ENCODE data around the gene AAGAB. TPM values are rescaled to one million over a fixed set of nuclear protein-coding genes. Genes with fewer than 3 reads are reported as not detected.
"Not testable (repeated sequence)": the region's sequence is repeated elsewhere in the genome, so short reads cannot be mapped to it uniquely, and the experiment has no call there.

AAGAB gene
- total and polyA plus RNA-seq, 7 experiments from 2014 or later = 19.5 to 47.8 (median 25.7) TPM

DNA sequence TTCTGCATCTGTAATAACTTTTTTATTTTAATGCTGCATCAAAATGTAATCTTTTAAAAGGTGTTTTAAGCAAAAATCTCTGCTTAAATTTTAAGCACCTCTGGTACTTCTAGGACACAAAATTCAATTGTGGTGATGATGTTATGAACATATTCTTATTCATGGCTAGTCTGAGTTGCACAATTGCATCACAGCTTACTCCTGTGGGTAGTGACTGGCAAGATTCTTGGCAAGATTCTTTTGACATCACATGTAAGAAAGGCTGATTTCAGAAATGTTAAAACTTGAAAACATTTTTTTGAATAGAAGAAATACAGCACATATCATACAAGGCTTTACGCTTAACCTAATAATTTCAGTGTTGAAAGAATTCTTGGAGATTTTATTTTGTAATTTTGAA, 35.9 kb upstream of the AAGAB start:
- ChIA-PET CTCF (interaction anchor here (1.0 kb wide), 1 partner anchor 343 kb away, joined by 3 read pairs; no protein-coding TSS in a partner anchor), POLR2A (no interaction called here)
- Histone ChIP-seq H3K27ac (ENCODE audit: low read depth, low read length) (no peak overlapping the region), H3K9me3 (ENCODE audit: control insufficient read depth in 2 of 3, low read length in 3 of 3) (no peaks in the 10 kb centered on the region), H3K4me1 (ENCODE audit: control insufficient read depth in 2 of 2, insufficient read depth in 2 of 2, low read length in 2 of 2) (no peaks in the 10 kb centered on the region), H3K27me3 (ENCODE audit: control insufficient read depth in 2 of 2, insufficient read depth in 2 of 2, low read length in 2 of 2) (no peaks in the 10 kb centered on the region), H3K4me3 (ENCODE audit: low read length) (no peak overlapping the region), H3K36me3 (ENCODE audit: control insufficient read depth in 2 of 3, insufficient read depth in 3 of 3, low read length in 3 of 3) (no peaks in the 10 kb centered on the region)
- no peak for ATAC-seq
- Mint-ChIP-seq H3K27ac (no peak overlapping the region), H3K4me1 (no peaks in the 10 kb centered on the region), H3K9me3 (peaks cover 0 to 3% (median 0%) of the 10 kb centered on the region in 11 donors), H3K27me3 (peaks cover 0 to 5% (median 3%) of the 10 kb centered on the region in 5 donors), H3K36me3 (peaks cover 0 to 3% (median 0%) of the 10 kb centered on the region in 5 donors), H3K4me3 (no peak overlapping the region)
- DNase-seq = no peak
- intact Hi-C loops (cut with micrococcal nuclease) = no loop called here

DNA sequence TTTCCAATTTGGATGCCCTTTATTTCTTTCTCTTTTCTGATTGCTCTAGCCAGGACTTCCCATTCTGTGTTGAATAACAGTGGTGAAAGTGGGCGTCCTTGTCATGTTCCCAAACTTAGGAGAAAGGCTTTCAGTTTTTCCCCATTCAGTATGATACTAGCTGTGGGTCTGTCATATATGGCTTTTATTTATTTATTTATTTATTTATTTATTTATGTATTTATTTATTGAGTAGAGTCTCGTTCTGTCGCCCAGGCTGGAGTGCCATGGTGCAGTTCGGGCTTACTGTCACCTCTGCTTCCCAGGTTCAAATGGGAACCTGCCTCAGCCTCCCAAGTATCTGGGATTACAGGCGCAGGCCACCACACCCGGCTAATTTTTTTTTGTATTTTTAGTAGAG, 31.9 kb upstream of the AAGAB start:
- H3K36me3 ChIP-seq (ENCODE audit: control insufficient read depth in 2 of 3, insufficient read depth in 3 of 3, low read length in 3 of 3); H3K27me3 ChIP-seq (ENCODE audit: control insufficient read depth in 2 of 2, insufficient read depth in 2 of 2, low read length in 2 of 2); POLR2A ChIA-PET; H3K4me1 ChIP-seq (ENCODE audit: control insufficient read depth in 2 of 2, insufficient read depth in 2 of 2, low read length in 2 of 2); H3K4me3 ChIP-seq (ENCODE audit: low read length); H3K27ac Mint-ChIP-seq; H3K4me1 Mint-ChIP-seq; DNase-seq; H3K27ac ChIP-seq (ENCODE audit: low read depth, low read length); H3K4me3 Mint-ChIP-seq; intact Hi-C loops (cut with micrococcal nuclease); ATAC-seq; H3K36me3 Mint-ChIP-seq; H3K9me3 Mint-ChIP-seq; H3K9me3 ChIP-seq (ENCODE audit: control insufficient read depth in 2 of 3, low read length in 3 of 3); CTCF ChIA-PET: not testable (repeated sequence)
- H3K27me3 Mint-ChIP-seq = peaks cover 0 to 22% (median 0%) of the 10 kb centered on the region in 5 donors

GRCh38 chr15:67285625-67286024, 31.2 kb upstream of the AAGAB start:
- intact Hi-C loops (cut with micrococcal nuclease); H3K27ac Mint-ChIP-seq; H3K27me3 ChIP-seq (ENCODE audit: control insufficient read depth in 2 of 2, insufficient read depth in 2 of 2, low read length in 2 of 2); H3K4me1 Mint-ChIP-seq; CTCF ChIA-PET; DNase-seq; H3K9me3 ChIP-seq (ENCODE audit: control insufficient read depth in 2 of 3, low read length in 3 of 3); H3K27ac ChIP-seq (ENCODE audit: low read depth, low read length); H3K4me3 ChIP-seq (ENCODE audit: low read length); H3K4me3 Mint-ChIP-seq; H3K36me3 Mint-ChIP-seq; H3K36me3 ChIP-seq (ENCODE audit: control insufficient read depth in 2 of 3, insufficient read depth in 3 of 3, low read length in 3 of 3); POLR2A ChIA-PET; H3K9me3 Mint-ChIP-seq; ATAC-seq; H3K4me1 ChIP-seq (ENCODE audit: control insufficient read depth in 2 of 2, insufficient read depth in 2 of 2, low read length in 2 of 2): not testable (repeated sequence)
- H3K27me3 Mint-ChIP-seq = peaks cover 0 to 24% (median 0%) of the 10 kb centered on the region in 5 donors

GRCh38 chr15:67281714-67282113, 27.3 kb upstream of the AAGAB start:
- CTCF ChIA-PET = interaction anchor here (0.7 to 0.9 kb wide), 2 partner anchors 13 to 23 kb away, joined by 3 read pairs; no protein-coding TSS in a partner anchor
- peaks cover 0 to 39% (median 0%) of the 10 kb centered on the region in 5 donors for H3K27me3 Mint-ChIP-seq
- H3K36me3 Mint-ChIP-seq = peaks cover 0 to 5% (median 0%) of the 10 kb centered on the region in 5 donors
- no peak for DNase-seq
- ATAC-seq = no peak
- Histone ChIP-seq H3K27me3 (ENCODE audit: control insufficient read depth in 2 of 2, insufficient read depth in 2 of 2, low read length in 2 of 2) (no peaks in the 10 kb centered on the region), H3K9me3 (ENCODE audit: control insufficient read depth in 2 of 3, low read length in 3 of 3) (no peaks in the 10 kb centered on the region), H3K4me3 (ENCODE audit: low read length) (no peak overlapping the region), H3K4me1 (ENCODE audit: control insufficient read depth in 2 of 2, insufficient read depth in 2 of 2, low read length in 2 of 2) (no peaks in the 10 kb centered on the region), H3K36me3 (ENCODE audit: control insufficient read depth in 2 of 3, insufficient read depth in 3 of 3, low read length in 3 of 3) (no peaks in the 10 kb centered on the region), H3K27ac (ENCODE audit: low read depth, low read length) (no peak overlapping the region)
- POLR2A ChIA-PET = no interaction called here
- H3K4me1 Mint-ChIP-seq = no peaks in the 10 kb centered on the region
- no peak overlapping the region for H3K27ac Mint-ChIP-seq
- H3K9me3 Mint-ChIP-seq = peaks cover 0 to 5% (median 0%) of the 10 kb centered on the region in 11 donors
- no peak overlapping the region for H3K4me3 Mint-ChIP-seq
- intact Hi-C loops (cut with micrococcal nuclease) = no loop called here

- ATAC-seq (no peak), DNase-seq (no peak)
- CTCF ChIA-PET = interaction anchor here (0.7 kb wide), 1 partner anchor 556 kb away, joined by 3 read pairs; no protein-coding TSS in a partner anchor
- no peak overlapping the region for H3K27ac Mint-ChIP-seq
- POLR2A ChIA-PET = no interaction called here
- peaks cover 0 to 1% (median 0%) of the 10 kb centered on the region in 5 donors for H3K36me3 Mint-ChIP-seq
- H3K4me3 ChIP-seq (ENCODE audit: low read length) = no peak overlapping the region
- peaks cover 0 to 3% (median 0%) of the 10 kb centered on the region in 11 donors for H3K9me3 Mint-ChIP-seq
- H3K36me3 ChIP-seq (ENCODE audit: control insufficient read depth in 2 of 3, insufficient read depth in 3 of 3, low read length in 3 of 3) = no peaks in the 10 kb centered on the region
- intact Hi-C loops (cut with micrococcal nuclease) = no loop called here
- H3K4me1 Mint-ChIP-seq = no peaks in the 10 kb centered on the region
- no peak overlapping the region for H3K4me3 Mint-ChIP-seq
- no peak overlapping the region for H3K27ac ChIP-seq (ENCODE audit: low read depth, low read length)
- H3K27me3 Mint-ChIP-seq = peaks cover 0 to 40% (median 0%) of the 10 kb centered on the region in 5 donors
- H3K27me3 ChIP-seq (ENCODE audit: control insufficient read depth in 2 of 2, insufficient read depth in 2 of 2, low read length in 2 of 2) = no peaks in the 10 kb centered on the region
- H3K4me1 ChIP-seq (ENCODE audit: control insufficient read depth in 2 of 2, insufficient read depth in 2 of 2, low read length in 2 of 2) = no peaks in the 10 kb centered on the region
- no peaks in the 10 kb centered on the region for H3K9me3 ChIP-seq (ENCODE audit: control insufficient read depth in 2 of 3, low read length in 3 of 3)
Measured at GRCh38 chr15:67280217-67280616, 25.8 kb upstream of the AAGAB start.

DNA sequence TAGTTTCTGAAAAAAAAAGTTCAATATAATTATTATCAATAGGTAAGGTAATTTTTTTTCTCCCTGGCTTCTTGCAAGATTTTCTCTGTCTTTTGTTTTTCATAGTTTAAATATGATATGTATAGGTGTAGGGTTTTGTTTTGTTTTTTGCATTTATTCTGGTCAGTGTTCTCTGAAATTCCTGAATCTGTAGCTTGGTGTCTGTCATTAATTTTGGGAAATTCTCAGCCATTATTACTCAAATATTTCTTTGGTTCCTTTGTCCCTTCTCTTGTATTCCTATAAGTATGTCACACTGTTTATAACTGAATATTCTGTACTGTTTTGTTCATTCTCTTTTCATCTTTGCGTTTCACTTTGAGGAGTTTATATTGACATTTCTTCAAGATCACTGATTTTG, 22.2 kb upstream of the AAGAB start:
- Mint-ChIP-seq H3K36me3 (peaks cover 5 to 20% (median 10%) of the 10 kb centered on the region in 5 donors), H3K27ac (no peak overlapping the region), H3K4me3 (no peak overlapping the region), H3K9me3 (peaks cover 0 to 26% (median 11%) of the 10 kb centered on the region in 11 donors), H3K4me1 (no peaks in the 10 kb centered on the region), H3K27me3 (peaks cover 0 to 38% (median 0%) of the 10 kb centered on the region in 5 donors)
- DNase-seq = no peak
- no peak for ATAC-seq
- no peak overlapping the region for H3K27ac ChIP-seq (ENCODE audit: low read depth, low read length)
- no peak overlapping the region for H3K4me3 ChIP-seq (ENCODE audit: low read length)
- H3K9me3 ChIP-seq (ENCODE audit: control insufficient read depth in 2 of 3, low read length in 3 of 3) = peaks cover 0 to 16% (median 0%) of the 10 kb centered on the region in 3 experiments
- CTCF ChIA-PET = no interaction called here
- no peaks in the 10 kb centered on the region for H3K36me3 ChIP-seq (ENCODE audit: control insufficient read depth in 2 of 3, insufficient read depth in 3 of 3, low read length in 3 of 3)
- POLR2A ChIA-PET = no interaction called here
- no peaks in the 10 kb centered on the region for H3K27me3 ChIP-seq (ENCODE audit: control insufficient read depth in 2 of 2, insufficient read depth in 2 of 2, low read length in 2 of 2)
- H3K4me1 ChIP-seq (ENCODE audit: control insufficient read depth in 2 of 2, insufficient read depth in 2 of 2, low read length in 2 of 2) = no peaks in the 10 kb centered on the region
- intact Hi-C loops (cut with micrococcal nuclease) = no loop called here

DNA sequence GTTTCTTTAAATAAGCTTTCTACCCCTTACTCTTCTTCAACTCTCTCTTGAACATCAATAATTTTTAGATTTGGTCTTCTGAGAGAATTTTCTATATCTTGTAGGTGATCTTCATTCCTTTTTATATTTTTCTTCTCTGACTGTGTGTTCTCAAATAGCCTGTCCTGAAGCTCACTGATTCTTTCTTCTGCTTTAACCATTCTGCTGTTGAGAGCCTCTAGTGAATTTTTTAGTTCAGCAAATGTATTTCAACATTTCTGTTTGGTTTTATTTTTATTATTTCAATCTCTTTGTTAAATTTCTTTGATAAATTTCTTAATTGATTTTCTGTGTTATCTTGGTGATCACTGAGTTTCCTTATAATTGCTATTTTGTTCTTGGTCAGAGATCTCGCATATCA, 19.8 kb upstream of the AAGAB start:
- H3K27ac ChIP-seq (ENCODE audit: low read depth, low read length) = no peak overlapping the region
- POLR2A ChIA-PET = no interaction called here
- Mint-ChIP-seq H3K27ac (no peak overlapping the region), H3K4me1 (no peaks in the 10 kb centered on the region), H3K9me3 (peaks cover 0 to 26% (median 11%) of the 10 kb centered on the region in 11 donors), H3K27me3 (peaks cover 0 to 50% (median 0%) of the 10 kb centered on the region in 5 donors), H3K36me3 (peaks cover 5 to 21% (median 10%) of the 10 kb centered on the region in 5 donors), H3K4me3 (no peak overlapping the region)
- no peaks in the 10 kb centered on the region for H3K36me3 ChIP-seq (ENCODE audit: control insufficient read depth in 2 of 3, insufficient read depth in 3 of 3, low read length in 3 of 3)
- H3K4me3 ChIP-seq (ENCODE audit: low read length) = no peak overlapping the region
- H3K27me3 ChIP-seq (ENCODE audit: control insufficient read depth in 2 of 2, insufficient read depth in 2 of 2, low read length in 2 of 2) = no peaks in the 10 kb centered on the region
- DNase-seq (no peak), ATAC-seq (no peak)
- H3K9me3 ChIP-seq (ENCODE audit: control insufficient read depth in 2 of 3, low read length in 3 of 3) = peaks cover 0 to 16% (median 0%) of the 10 kb centered on the region in 3 experiments
- CTCF ChIA-PET = no interaction called here
- H3K4me1 ChIP-seq (ENCODE audit: control insufficient read depth in 2 of 2, insufficient read depth in 2 of 2, low read length in 2 of 2) = no peaks in the 10 kb centered on the region
- intact Hi-C loops (cut with micrococcal nuclease) = no loop called here

All from naive thymus-derived CD4-positive, alpha-beta T cell (primary cell).